Testis (tissue), 2 donors: ENCODE results near the gene PURA.

ENCODE experiments used
- POLR2A ChIP-seq: fragments of 450-650 bp; IDR thresholded peaks from one replicate; pipeline ENCODE4 v1.6.1; 2017; ENCODE audit warnings: antibody characterized with exemption, mild to moderate bottlenecking, moderate library complexity
- TF ChIP-seq, protein P1 (sequence below), 3 experiments: fragments of 450-650 bp in 2 of 3; fragments of 200-600 bp in 1 of 3; sonication (generic) in 1 of 3; IDR thresholded peaks; one replicate each; pipeline ENCODE4 v1.5.1; 2016 to 2019; ENCODE audit warnings: antibody characterized with exemption in 3 of 3, mild to moderate bottlenecking in 2 of 3, moderate library complexity in 1 of 3

DNA sequence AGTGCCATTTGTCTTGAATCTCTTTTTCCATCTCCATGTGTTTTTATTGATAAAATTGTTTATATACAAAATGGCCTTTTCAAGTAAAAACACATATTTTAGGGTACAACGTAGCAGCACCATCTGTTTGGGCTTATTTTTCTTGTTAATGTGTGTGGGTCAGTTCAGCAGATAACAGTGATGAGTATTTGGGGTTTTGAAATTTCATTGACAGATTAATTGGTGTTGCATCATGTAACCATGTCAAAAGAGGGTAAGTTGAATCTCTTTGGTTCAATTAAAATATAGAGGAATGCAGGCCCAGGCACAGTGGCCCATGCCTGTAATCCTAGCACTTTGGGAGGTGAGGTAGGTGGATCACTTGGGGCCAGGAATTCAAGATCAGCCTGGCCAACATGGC is 20.0 kb upstream of the PURA start:
- TF ChIP-seq, protein P1, sequence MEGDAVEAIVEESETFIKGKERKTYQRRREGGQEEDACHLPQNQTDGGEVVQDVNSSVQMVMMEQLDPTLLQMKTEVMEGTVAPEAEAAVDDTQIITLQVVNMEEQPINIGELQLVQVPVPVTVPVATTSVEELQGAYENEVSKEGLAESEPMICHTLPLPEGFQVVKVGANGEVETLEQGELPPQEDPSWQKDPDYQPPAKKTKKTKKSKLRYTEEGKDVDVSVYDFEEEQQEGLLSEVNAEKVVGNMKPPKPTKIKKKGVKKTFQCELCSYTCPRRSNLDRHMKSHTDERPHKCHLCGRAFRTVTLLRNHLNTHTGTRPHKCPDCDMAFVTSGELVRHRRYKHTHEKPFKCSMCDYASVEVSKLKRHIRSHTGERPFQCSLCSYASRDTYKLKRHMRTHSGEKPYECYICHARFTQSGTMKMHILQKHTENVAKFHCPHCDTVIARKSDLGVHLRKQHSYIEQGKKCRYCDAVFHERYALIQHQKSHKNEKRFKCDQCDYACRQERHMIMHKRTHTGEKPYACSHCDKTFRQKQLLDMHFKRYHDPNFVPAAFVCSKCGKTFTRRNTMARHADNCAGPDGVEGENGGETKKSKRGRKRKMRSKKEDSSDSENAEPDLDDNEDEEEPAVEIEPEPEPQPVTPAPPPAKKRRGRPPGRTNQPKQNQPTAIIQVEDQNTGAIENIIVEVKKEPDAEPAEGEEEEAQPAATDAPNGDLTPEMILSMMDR (IDR thresholded peaks at IDR 0.05) = no peak
- TF ChIP-seq POLR2A = no peak
